ENCODE measurements around the gene LSM10. TPM values are rescaled to one million over a fixed set of nuclear protein-coding genes. Genes with fewer than 3 reads are reported as not detected.

The LSM10 gene
- total and polyA plus RNA-seq, 9 of the 15 experiments (the other 6 are each of a cell fraction or from before 2014, with no cell fraction given): 13.2 to 146 (median 68.9) TPM

GRCh38 chr1:36440044-36440443 is 42.3 kb upstream of the LSM10 start (continued):
- no peak for TF ChIP-seq AFF4 (CRISPR knock-in tag; IDR thresholded peaks at IDR 0.05)

GRCh38 chr1:36438715-36439114 is 41.0 kb upstream of the LSM10 start:
- Histone ChIP-seq H3K79me2 (ENCODE audit: control insufficient read depth, insufficient read depth, low read length) (no peaks in the 10 kb centered on the region), H3K36me3 (ENCODE audit: control insufficient read depth, insufficient read depth, low read length) (no peaks in the 10 kb centered on the region), H2AFZ (ENCODE audit: low read depth, low read length) (no peak overlapping the region), H4K20me1 (replicated peaks; ENCODE audit: control insufficient read depth, insufficient read depth, low read length) (no peaks in the 10 kb centered on the region), H3K9ac (ENCODE audit: insufficient read depth in 1 of 2, low read depth in 2 of 2, low read length in 2 of 2) (no peak overlapping the region), H3K9me1 (ENCODE audit: control insufficient read depth, insufficient read depth, low read length) (no peaks in the 10 kb centered on the region), H3K9me3 (replicated peaks; ENCODE audit: control insufficient read depth, insufficient read depth, low read depth, low read length) (no peaks in the 10 kb centered on the region), H3K27ac (ENCODE audit: extremely low read depth, low read depth, low read length) (no peak overlapping the region), H3K4me1 (replicated peaks in 1 of 2; ENCODE audit: control insufficient read depth in 2 of 2, insufficient read depth in 2 of 2, low read length in 2 of 2) (no peaks in the 10 kb centered on the region), H3K27me3 (ENCODE audit: control insufficient read depth in 2 of 2, insufficient read depth in 2 of 2, low read length in 2 of 2) (peaks cover 0 to 4% of the 10 kb centered on the region in 2 experiments; a peak in 2 of 5 replicates), H3K4me3 (no peak overlapping the region), H3K4me2 (ENCODE audit: insufficient read depth, low read length) (no peak overlapping the region)
- FAIRE-seq (peak; percentile 19), ATAC-seq (peak; percentile 31; the same call in 2 of the 3 replicates), DNase-seq (ENCODE audit: extremely low read depth in 1 of 4, low spot score in 3 of 4) (no peak)
- POLR2A ChIA-PET: interaction anchor here (1.0 to 1.5 kb wide), 3 partner anchors 15 to 52 kb away, joined by 3 to 4 read pairs (median 3); no protein-coding TSS in a partner anchor
- no TSS peak for BruUV-seq (replicated peaks)
- CTCF ChIA-PET (ENCODE audit: low intra/inter-chr PET ratio): no interaction called here
- in situ Hi-C loops (cut with MboI): no loop called here
- 17% methylated on average over 4 of the region's 4 CpGs for whole genome bisulfite sequencing (ENCODE audit: insufficient coverage, low coverage, missing lambda C conversion rate)
- intact Hi-C loops (cut with micrococcal nuclease): no loop called here
- no peak for TF ChIP-seq STAT5B (CRISPR knock-in tag; IDR thresholded peaks at IDR 0.05)
- no peak for TF ChIP-seq TCF15 (CRISPR knock-in tag; IDR thresholded peaks at IDR 0.05)
- no peak for TF ChIP-seq POLR2AphosphoS2 (IDR thresholded peaks at IDR 0.05; ENCODE audit: low read length)
- TF ChIP-seq CCAR2 (IDR thresholded peaks at IDR 0.05; ENCODE audit: low read depth, low read length): no peak
- no peak for TF ChIP-seq L3MBTL2 (IDR thresholded peaks at IDR 0.05)
- no peak for TF ChIP-seq JUND (IDR thresholded peaks at IDR 0.05; ENCODE audit: borderline replicate concordance, low read depth, low read length)
- TF ChIP-seq JUND (tag; IDR thresholded peaks at IDR 0.05; ENCODE audit: borderline replicate concordance, low read depth, low read length): no peak
- no peak for TF ChIP-seq HNRNPL (IDR thresholded peaks at IDR 0.05; ENCODE audit: low read depth, low read length)
- TF ChIP-seq THAP7 (CRISPR knock-in tag; IDR thresholded peaks at IDR 0.05): no peak
- no peak for TF ChIP-seq ZNF512 (tag; IDR thresholded peaks at IDR 0.05)
- no peak for TF ChIP-seq YBX1 (IDR thresholded peaks at IDR 0.05)
- no peak for TF ChIP-seq SIN3A (IDR thresholded peaks at IDR 0.05; ENCODE audit: borderline replicate concordance in 2 of 2, control insufficient read depth in 1 of 2, low read depth in 2 of 2, low read length in 2 of 2)
- TF ChIP-seq TAL1 (IDR thresholded peaks at IDR 0.05): no peak
- TF ChIP-seq ZC3H4 (CRISPR knock-in tag; IDR thresholded peaks at IDR 0.05; ENCODE audit: borderline replicate concordance): no peak
- TF ChIP-seq ZNF77 (CRISPR knock-in tag; IDR thresholded peaks at IDR 0.05): no peak
- TF ChIP-seq TARDBP (IDR thresholded peaks at IDR 0.05): no peak

Data from K562 (cell line).